ENCODE results near the gene CAST. TPM values are rescaled to one million over a fixed set of nuclear protein-coding genes. Genes with fewer than 3 reads are reported as not detected.
A peak's percentile ranks its signal among the peaks of the same experiment; 100 is the strongest.

Gene CAST
- total and polyA plus RNA-seq, 2 donors (not counting 1 experiment from before 2014, with no cell fraction given) = 41.0 to 231 TPM

GRCh38 chr5:96725257-96725656 is 63.1 kb downstream of the CAST start:
- no peak overlapping the region for H3K27ac ChIP-seq (ENCODE audit: low read length in 2 of 2)
- CTCF ChIA-PET = interaction anchor here (0.7 to 1.1 kb wide), 2 partner anchors 27 to 417 kb away, joined by 3 to 4 read pairs; partner anchors contain the start of gene LIX1
- Mint-ChIP-seq H3K9me3 (ENCODE audit: insufficient read depth) (no peaks in the 10 kb centered on the region), H3K27me3 (no peaks in the 10 kb centered on the region), H3K4me1 (peaks cover 4% of the 10 kb centered on the region), H3K4me3 (no peak overlapping the region), H3K27ac (no peak overlapping the region)
- no peaks in the 10 kb centered on the region for H3K9me3 ChIP-seq (ENCODE audit: control extremely low read depth in 1 of 3, control insufficient read depth in 2 of 3, insufficient read depth in 1 of 3, low read length in 2 of 3)
- peaks cover 3% of the 10 kb centered on the region for H3K79me2 ChIP-seq (ENCODE audit: control insufficient read depth, insufficient read depth, low read length)
- H2AFZ ChIP-seq (ENCODE audit: insufficient read depth, low read depth, low read length, poor library complexity, severe bottlenecking) = no peak overlapping the region
- DNase-seq (no peak), ATAC-seq (ENCODE audit: low read depth) (no peak)
- H3K36me3 ChIP-seq (replicated peaks in 1 of 2; ENCODE audit: control extremely low read depth in 1 of 2, control insufficient read depth in 1 of 2, extremely low read depth in 1 of 2, insufficient read depth in 2 of 2, low read length in 1 of 2) = peaks cover 4 to 45% of the 10 kb centered on the region in 2 experiments
- no peak for TF ChIP-seq CTCF (IDR thresholded peaks at IDR 0.05)
- TF ChIP-seq EZH2 (IDR thresholded peaks at IDR 0.05; ENCODE audit: borderline replicate concordance, insufficient read depth, low read depth, low read length, poor library complexity, severe bottlenecking) = no peak
- H4K20me1 ChIP-seq (ENCODE audit: control insufficient read depth, insufficient read depth, low read length, poor library complexity, severe bottlenecking) = peaks cover 21% of the 10 kb centered on the region
- no peak overlapping the region for H3K9ac ChIP-seq (ENCODE audit: low read length)
- H3K4me2 ChIP-seq (replicated peaks; ENCODE audit: low read depth, low read length, poor library complexity, severe bottlenecking) = no peak overlapping the region
- POLR2A ChIA-PET = interaction anchor here (0.6 kb wide), 1 partner anchor 324 kb away, joined by 3 read pairs; no protein-coding TSS in a partner anchor
- H3K27me3 ChIP-seq (replicated peaks in 1 of 4; ENCODE audit: control extremely low read depth in 1 of 4, control insufficient read depth in 3 of 4, insufficient read depth in 4 of 4, low read length in 3 of 4) = no peaks in the 10 kb centered on the region
- H3K4me3 ChIP-seq (ENCODE audit: control extremely low read depth in 1 of 5, extremely low read depth in 1 of 5, insufficient read depth in 1 of 5, low read depth in 2 of 5, low read length in 4 of 5) = no peak overlapping the region
- WGBS (ENCODE audit: insufficient coverage) = no CpG with 5 or more reads among the region's 1 CpG
- no peaks in the 10 kb centered on the region for H3K4me1 ChIP-seq (ENCODE audit: control insufficient read depth in 2 of 2, insufficient read depth in 2 of 2, low read length in 2 of 2)
- intact Hi-C loops (cut with micrococcal nuclease) = no loop called here

- intact Hi-C loops (cut with micrococcal nuclease) = no loop called here
- Histone ChIP-seq H3K79me2 (ENCODE audit: control insufficient read depth, insufficient read depth, low read length) (no peaks in the 10 kb centered on the region), H3K36me3 (replicated peaks in 1 of 2; ENCODE audit: control extremely low read depth in 1 of 2, control insufficient read depth in 1 of 2, extremely low read depth in 1 of 2, insufficient read depth in 2 of 2, low read length in 1 of 2) (peaks cover 6 to 53% of the 10 kb centered on the region in 2 experiments), H2AFZ (ENCODE audit: insufficient read depth, low read depth, low read length, poor library complexity, severe bottlenecking) (no peak overlapping the region), H3K4me2 (replicated peaks; ENCODE audit: low read depth, low read length, poor library complexity, severe bottlenecking) (no peak overlapping the region), H3K27me3 (replicated peaks in 1 of 4; ENCODE audit: control extremely low read depth in 1 of 4, control insufficient read depth in 3 of 4, insufficient read depth in 4 of 4, low read length in 3 of 4) (no peaks in the 10 kb centered on the region), H3K4me1 (ENCODE audit: control insufficient read depth in 2 of 2, insufficient read depth in 2 of 2, low read length in 2 of 2) (no peaks in the 10 kb centered on the region), H3K9me3 (ENCODE audit: control extremely low read depth in 1 of 3, control insufficient read depth in 2 of 3, insufficient read depth in 1 of 3, low read length in 2 of 3) (no peaks in the 10 kb centered on the region), H4K20me1 (ENCODE audit: control insufficient read depth, insufficient read depth, low read length, poor library complexity, severe bottlenecking) (peaks cover 6% of the 10 kb centered on the region), H3K27ac (ENCODE audit: low read length in 2 of 2) (no peak overlapping the region), H3K4me3 (ENCODE audit: control extremely low read depth in 1 of 5, extremely low read depth in 1 of 5, insufficient read depth in 1 of 5, low read depth in 2 of 5, low read length in 4 of 5) (no peak overlapping the region), H3K9ac (ENCODE audit: low read length) (no peak overlapping the region)
- DNase-seq (no peak), ATAC-seq (ENCODE audit: low read depth) (no peak)
- peaks cover 2% of the 10 kb centered on the region for H3K4me1 Mint-ChIP-seq
- H3K27ac Mint-ChIP-seq = peak overlapping the region; percentile 26
- H3K27me3 Mint-ChIP-seq = no peaks in the 10 kb centered on the region
- 100% methylated on average over 2 of the region's 4 CpGs for WGBS (ENCODE audit: insufficient coverage)
- no peak overlapping the region for H3K4me3 Mint-ChIP-seq
- no peak for TF ChIP-seq EZH2 (IDR thresholded peaks at IDR 0.05; ENCODE audit: borderline replicate concordance, insufficient read depth, low read depth, low read length, poor library complexity, severe bottlenecking)
- no peak for TF ChIP-seq CTCF (IDR thresholded peaks at IDR 0.05)
- ChIA-PET CTCF (no interaction called here), POLR2A (no interaction called here)
- H3K9me3 Mint-ChIP-seq (ENCODE audit: insufficient read depth) = no peaks in the 10 kb centered on the region
Observed at GRCh38 chr5:96726802-96727201, 64.6 kb downstream of the CAST start.
